DND-41 (cell line): ENCODE measurements around the gene DOC2A.

ENCODE experiments used
- ATAC-seq: fragments of 200-7000 bp; cut with Tn5 transposase; 3 replicates; pipeline ENCODE4 v1.9.1; 2021; ENCODE audit warnings: low read depth; ENCODE audit not compliant: insufficient read depth
- DNase-seq: peaks from one replicate; pipeline ENCODE4 v3.0.0-alpha.2; 2020
- H2AFZ ChIP-seq: 2 replicates; pipeline ENCODE4 v1.6.0; 2012; ENCODE audit warnings: low read depth, low read length
- H3K27ac ChIP-seq: 2 replicates; pipeline ENCODE4 v1.5.1; 2012; ENCODE audit warnings: low read length, inconsistent platforms
- H3K27me3 ChIP-seq: fragments of 200-600 bp; sonication (generic); 2 replicates; pipeline ENCODE4 v1.6.0; 2012; ENCODE audit warnings: low read length, mild to moderate bottlenecking, inconsistent platforms; ENCODE audit not compliant: insufficient read depth, poor library complexity
- H3K36me3 ChIP-seq: 2 replicates; pipeline ENCODE4 v1.5.1; 2012; ENCODE audit warnings: low read length, inconsistent platforms; ENCODE audit not compliant: insufficient read depth
- H3K4me1 ChIP-seq: 2 replicates; pipeline ENCODE4 v1.5.1; 2012; ENCODE audit warnings: mild to moderate bottlenecking, low read length; ENCODE audit not compliant: insufficient read depth
- H3K4me2 ChIP-seq: 2 replicates; pipeline ENCODE4 v1.6.0; 2012; ENCODE audit warnings: mild to moderate bottlenecking, moderate library complexity, low read length, inconsistent platforms; ENCODE audit not compliant: insufficient read depth
- H3K4me3 ChIP-seq, 2 experiments: fragments of 200-600 bp in 1 of 2; shearing (Covaris generic) in 1 of 2; 2 replicates each; pipeline ENCODE4 v1.5.1; 2012 to 2016; ENCODE audit warnings: inconsistent platforms in 2 of 2, low read length in 2 of 2, mild to moderate bottlenecking in 2 of 2, low read depth in 1 of 2, moderate library complexity in 1 of 2
- H3K79me2 ChIP-seq: 2 replicates; pipeline ENCODE4 v1.6.0; 2012; ENCODE audit warnings: low read length, inconsistent platforms; ENCODE audit not compliant: insufficient read depth
- H3K9ac ChIP-seq: 2 replicates; pipeline ENCODE4 v1.6.0; 2012; ENCODE audit warnings: low read depth, mild to moderate bottlenecking, inconsistent platforms, low read length, moderate library complexity
- H3K9me3 ChIP-seq: 2 replicates; pipeline ENCODE4 v1.5.1; 2012; ENCODE audit warnings: low read length, moderate library complexity, mild to moderate bottlenecking, inconsistent platforms; ENCODE audit not compliant: insufficient read depth, severe bottlenecking
- H4K20me1 ChIP-seq: 2 replicates; pipeline ENCODE4 v1.6.0; 2012; ENCODE audit warnings: low read length; ENCODE audit not compliant: insufficient read depth
- CTCF ChIP-seq: IDR thresholded peaks from 2 replicates; pipeline ENCODE4 v1.5.1; 2012; ENCODE audit warnings: borderline replicate concordance, low read length, moderate library complexity, mild to moderate bottlenecking; ENCODE audit not compliant: poor library complexity, severe bottlenecking; ENCODE audit errors: extremely low read depth
- EZH2 ChIP-seq: IDR thresholded peaks from 3 replicates; pipeline ENCODE4 v1.6.1; 2012; ENCODE audit warnings: borderline replicate concordance, low read depth, mild to moderate bottlenecking, moderate library complexity, low read length, inconsistent platforms; ENCODE audit not compliant: severe bottlenecking

The DOC2A gene

GRCh38 chr16:30030011-30030685 is 19.3 kb upstream of the DOC2A start:
- DNase-seq, result no peak
- no peak overlapping the region for H3K27ac ChIP-seq
- peaks cover 9% of the 10 kb centered on the region; the same call in 1 of the 2 replicates for H4K20me1 ChIP-seq
- TF ChIP-seq EZH2, result no peak
- TF ChIP-seq CTCF, result no peak
- H3K9ac ChIP-seq, result no peak overlapping the region
- no peak overlapping the region for H3K4me3 ChIP-seq
- no peaks in the 10 kb centered on the region for H3K4me1 ChIP-seq
- no peak for ATAC-seq
- H3K9me3 ChIP-seq, result no peaks in the 10 kb centered on the region
- no peak overlapping the region for H2AFZ ChIP-seq
- H3K27me3 ChIP-seq, result no peaks in the 10 kb centered on the region
- no peak overlapping the region for H3K4me2 ChIP-seq
- no peaks in the 10 kb centered on the region for H3K79me2 ChIP-seq
- no peaks in the 10 kb centered on the region for H3K36me3 ChIP-seq

GRCh38 chr16:30028438-30029076 is 17.7 kb upstream of the DOC2A start:
- H3K4me3 ChIP-seq, result no peak overlapping the region
- no peak overlapping the region for H3K27ac ChIP-seq
- no peak for TF ChIP-seq EZH2
- TF ChIP-seq CTCF, result no peak
- ATAC-seq, result peak; percentile 66
- no peak overlapping the region for H3K4me2 ChIP-seq
- H3K4me1 ChIP-seq, result no peaks in the 10 kb centered on the region
- H4K20me1 ChIP-seq, result peaks cover 9% of the 10 kb centered on the region; the same call in 1 of the 2 replicates
- DNase-seq, result peak; percentile 58
- no peaks in the 10 kb centered on the region for H3K79me2 ChIP-seq
- no peaks in the 10 kb centered on the region for H3K9me3 ChIP-seq
- H3K36me3 ChIP-seq, result no peaks in the 10 kb centered on the region
- H3K27me3 ChIP-seq, result no peaks in the 10 kb centered on the region
- H2AFZ ChIP-seq, result no peak overlapping the region
- no peak overlapping the region for H3K9ac ChIP-seq

GRCh38 chr16:30027588-30028437 is 17.0 kb upstream of the DOC2A start:
- no peaks in the 10 kb centered on the region for H3K27me3 ChIP-seq
- DNase-seq (no peak), ATAC-seq (no peak)
- no peak overlapping the region for H3K4me3 ChIP-seq
- H2AFZ ChIP-seq, result no peak overlapping the region
- no peaks in the 10 kb centered on the region for H3K36me3 ChIP-seq
- TF ChIP-seq CTCF (no peak), EZH2 (no peak)
- no peaks in the 10 kb centered on the region for H3K4me1 ChIP-seq
- peaks cover 9% of the 10 kb centered on the region; the same call in 1 of the 2 replicates for H4K20me1 ChIP-seq
- no peak overlapping the region for H3K27ac ChIP-seq
- no peak overlapping the region for H3K9ac ChIP-seq
- no peak overlapping the region for H3K4me2 ChIP-seq
- no peaks in the 10 kb centered on the region for H3K9me3 ChIP-seq
- H3K79me2 ChIP-seq, result no peaks in the 10 kb centered on the region
